Lower leg skin (tissue), 4 donors: ENCODE data around the gene CTAGE15. TPM values are rescaled to one million over a fixed set of nuclear protein-coding genes. Genes with fewer than 3 reads are reported as not detected.
A peak's percentile ranks its signal among the peaks of the same experiment; 100 is the strongest.
"Not testable (repeated sequence)": the region's sequence is repeated elsewhere in the genome, so short reads cannot be mapped to it uniquely, and the experiment has no call there.

Experiments used
- DNase-seq, 2 donors: peaks; one replicate each; pipeline ENCODE4 v3.0.0-alpha.2; 2019; ENCODE audit warnings: low spot score in 2 of 2
- H3K4me3 ChIP-seq: fragments of 200-600 bp; sonication (generic); 2 replicates; pipeline ENCODE4 v1.5.1; 2017; ENCODE audit warnings: mild to moderate bottlenecking, low read depth; ENCODE audit not compliant: poor library complexity, severe bottlenecking
- WGBS, 2 donors: methylation state at CpG; one replicate each; pipeline ENCODE4 v1.1.5; 2018; 5-methylcytosine and 5-hydroxymethylcytosine counted together
- intact Hi-C: fragments of 100-400 bp; cut with DNase I; formaldehyde crosslinking; loops from one replicate; pipeline ENCODE4 v1.15.0; 2023; ENCODE audit warnings: low total_unique reads
- total RNA-seq, 4 donors: library from RNA; depleted of rRNA; stranded (reverse); fragments of >200 nt; gene quantifications; one replicate each; pipeline ENCODE4 v1.1.0, GENCODE V29; 2016

Gene CTAGE15
- total RNA-seq, 4 donors from 2014 or later = 2.1 to 2.3 TPM; not detected in 2

GRCh38 chr7:143603549-143603948 is 31.9 kb downstream of the CTAGE15 start:
- H3K4me3 ChIP-seq, DNase-seq, intact Hi-C loops: not testable (repeated sequence)
- no CpG with 5 or more reads among the region's 2 CpGs for WGBS, 2 donors

- DNase-seq, intact Hi-C loops, H3K4me3 ChIP-seq: not testable (repeated sequence)
- WGBS, 2 donors = no CpG with 5 or more reads among the region's 1 CpG
Measured at GRCh38 chr7:143606088-143606487, 34.5 kb downstream of the CTAGE15 start.

DNA sequence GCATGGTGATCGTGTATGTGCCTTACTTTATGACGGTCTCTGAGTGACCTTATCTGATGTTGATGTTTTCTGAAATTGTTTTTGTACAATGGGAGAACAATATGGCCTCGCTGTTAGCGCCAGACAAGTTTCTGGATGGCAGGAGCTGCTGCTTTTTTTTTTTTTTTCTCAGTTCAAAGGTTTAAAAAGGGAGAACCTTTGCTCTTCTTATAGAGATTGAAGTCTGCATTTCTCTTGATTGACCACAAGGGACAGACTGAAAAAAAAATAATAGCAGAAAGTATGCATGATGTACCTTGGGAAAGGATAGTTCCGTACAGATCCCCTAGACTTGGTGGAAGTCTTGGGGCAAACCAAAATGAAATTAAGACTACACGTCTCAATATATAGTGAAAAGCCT is 43.9 kb downstream of the CTAGE15 start:
- H3K4me3 ChIP-seq, DNase-seq, intact Hi-C loops: not testable (repeated sequence)
- 90 to 94% methylated on average over 4 of the region's 6 CpGs for WGBS, 2 donors

DNA sequence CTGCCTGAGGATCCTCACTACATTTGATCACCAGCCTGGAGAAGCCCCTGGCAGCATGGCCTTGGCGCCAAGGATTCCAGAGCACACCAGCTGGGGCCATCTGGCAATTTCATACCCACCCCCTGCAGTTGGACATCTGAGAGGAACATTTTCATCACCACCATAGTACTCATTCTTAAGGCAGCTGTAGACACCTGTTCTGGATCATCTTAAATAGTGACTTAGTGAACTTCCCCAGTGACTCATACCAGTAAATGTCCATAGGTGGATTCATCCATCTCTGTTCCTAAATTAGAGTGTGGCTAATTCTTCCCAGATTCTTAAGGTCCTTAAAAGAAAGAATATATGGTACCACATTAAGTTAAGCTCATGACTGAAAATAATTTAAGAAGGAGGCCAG is 45.6 kb downstream of the CTAGE15 start:
- no CpG with 5 or more reads among the region's 1 CpG for WGBS, 2 donors
- DNase-seq, intact Hi-C loops, H3K4me3 ChIP-seq: not testable (repeated sequence)

- intact Hi-C loops, H3K4me3 ChIP-seq: not testable (repeated sequence)
- peak in 1 of 2 donors; percentile 83 for DNase-seq
- WGBS, 2 donors = no CpG with 5 or more reads among the region's 23 CpGs
Measured at GRCh38 chr7:143620058-143620457, 48.5 kb downstream of the CTAGE15 start.

GRCh38 chr7:143620646-143621045 is 49.0 kb downstream of the CTAGE15 start, which contains the start of gene TCAF2:
TSS of gene TCAF2 (plus strand) at chr7:143620974.
- DNase-seq = peak in 1 of 2 donors; percentile 88
- H3K4me3 ChIP-seq = not testable (repeated sequence)

GRCh38 chr7:143621175-143621574 is 49.6 kb downstream of the CTAGE15 start:
- DNase-seq, intact Hi-C loops, H3K4me3 ChIP-seq: not testable (repeated sequence)
- no CpG with 5 or more reads among the region's 16 CpGs for WGBS, 2 donors

More at GRCh38 chr7:143620646-143621045, 49.0 kb downstream of the CTAGE15 start, which contains the start of gene TCAF2:
- intact Hi-C loops = not testable (repeated sequence)
- 1% methylated on average over 18 of the region's 38 CpGs; no CpG with 5 or more reads in 1 of the 2 donors for WGBS, 2 donors

DNA sequence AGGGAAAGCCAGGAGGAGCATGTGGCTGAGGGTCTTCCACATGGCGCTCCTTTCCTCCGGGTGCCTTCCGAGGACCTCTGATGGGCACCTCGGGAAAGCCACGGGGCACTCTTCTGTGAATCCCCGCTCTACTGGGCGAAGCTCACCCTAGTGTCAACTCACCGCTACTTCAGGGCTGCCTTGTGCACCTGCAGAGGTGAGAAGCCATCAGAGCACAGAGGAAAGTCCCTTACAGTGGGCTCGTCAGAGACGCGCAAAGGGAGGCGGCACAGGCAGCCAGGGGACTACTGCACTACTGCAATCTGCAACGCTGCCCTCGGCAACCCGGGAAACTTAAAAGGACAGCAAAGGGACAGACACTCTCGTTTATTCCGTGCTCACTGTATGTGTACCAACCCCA is 50.5 kb downstream of the CTAGE15 start:
- WGBS, 2 donors = 45% methylated on average over 5 of the region's 17 CpGs; no CpG with 5 or more reads in 1 of the 2 donors
- DNase-seq, intact Hi-C loops, H3K4me3 ChIP-seq: not testable (repeated sequence)

Other genes with a start within 250 kb of the CTAGE15 start
- 1 to 10 TPM in 1 of 4 donors, under 1 TPM in 2, not detected in 1; 0.27 to 1.4 (median 0.42) TPM for gene FAM131B, start 209.1 kb upstream of the CTAGE15 start, total RNA-seq
- gene ZYX, start 190.5 kb upstream of the CTAGE15 start, total RNA-seq = 10 to 100 TPM; 45.6 to 91.1 (median 60.9) TPM
- 10 to 100 TPM; 51.7 to 94.5 (median 64.2) TPM for gene EPHA1, start 162.9 kb upstream of the CTAGE15 start, total RNA-seq
- gene TAS2R60, start 128.3 kb upstream of the CTAGE15 start, total RNA-seq = not detected
- gene TAS2R41, start 93.9 kb upstream of the CTAGE15 start, total RNA-seq = under 1 TPM in 1 of 4 donors, not detected in 3; 0.78 TPM
- 10 to 100 TPM in 1 of 4 donors, 1 to 10 TPM in 3; 6.3 to 15.5 (median 6.8) TPM for gene TCAF2, start 49.2 kb downstream of the CTAGE15 start, total RNA-seq
- gene CTAGE6, start 185.9 kb downstream of the CTAGE15 start, total RNA-seq = under 1 TPM in 1 of 4 donors, not detected in 3; 0.36 TPM